IPS-18a (cell line): ENCODE results near the gene WFIKKN2.

Experiments used
- H3K27ac ChIP-seq: one replicate; pipeline ENCODE4 v1.5.1; 2013; ENCODE audit warnings: low read length
- H3K27me3 ChIP-seq: one replicate; pipeline ENCODE4 v1.6.1; 2013; ENCODE audit warnings: mild to moderate bottlenecking, low read length; ENCODE audit not compliant: control insufficient read depth, insufficient read depth
- H3K36me3 ChIP-seq: one replicate; pipeline ENCODE4 v1.6.1; 2013; ENCODE audit warnings: low read depth, low read length; ENCODE audit not compliant: control insufficient read depth
- H3K4me1 ChIP-seq: one replicate; pipeline ENCODE4 v1.6.1; 2013; ENCODE audit warnings: low read depth, low read length; ENCODE audit not compliant: control insufficient read depth
- H3K4me3 ChIP-seq: one replicate; pipeline ENCODE4 v1.5.1; 2013; ENCODE audit warnings: low read length
- H3K9ac ChIP-seq: one replicate; pipeline ENCODE4 v1.6.1; 2013; ENCODE audit warnings: mild to moderate bottlenecking, low read length, moderate library complexity
- H3K9me3 ChIP-seq: one replicate; pipeline ENCODE4 v1.6.1; 2013; ENCODE audit warnings: low read depth, low read length; ENCODE audit not compliant: control insufficient read depth

Gene WFIKKN2

DNA sequence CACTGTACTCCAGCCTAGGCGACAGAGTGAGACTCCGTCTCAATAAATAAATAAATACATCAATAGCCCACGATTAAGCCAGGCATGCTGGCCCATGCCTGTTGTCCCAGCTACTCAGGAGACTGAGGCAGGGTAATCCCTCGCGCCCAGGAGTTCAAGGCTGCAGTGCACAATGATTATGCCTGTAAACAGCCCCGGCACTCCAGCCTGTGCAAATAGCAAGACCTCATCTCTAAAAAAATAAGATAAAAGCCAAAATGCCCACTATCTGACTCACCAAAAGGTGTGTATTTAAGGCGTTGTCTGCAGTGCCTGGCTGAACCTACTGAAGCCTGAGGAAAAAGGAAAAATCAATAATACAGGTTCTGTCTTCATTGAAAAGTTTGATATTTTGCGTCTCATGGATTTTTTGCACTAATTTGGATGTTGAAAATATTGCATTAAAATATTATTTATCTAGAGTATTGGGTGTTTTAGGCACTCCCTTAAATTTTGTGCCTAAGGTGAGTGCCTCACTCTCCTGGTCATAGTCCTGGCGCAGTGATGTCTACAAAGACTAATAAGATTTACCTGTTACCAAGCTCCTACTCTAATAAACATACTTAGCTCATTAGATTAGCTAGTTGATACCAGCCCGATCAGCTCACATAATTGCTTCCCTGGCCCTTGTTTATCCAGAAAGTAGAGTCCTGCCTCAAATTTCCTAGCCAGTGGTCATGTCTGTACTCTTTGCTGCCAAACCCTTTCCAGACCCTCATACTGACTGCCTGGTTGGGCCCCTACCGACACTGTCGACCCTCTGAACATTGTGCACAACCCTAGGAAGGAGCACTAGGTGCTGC lies 55.5 kb downstream of the WFIKKN2 start:
- H3K4me1 ChIP-seq, result peaks cover 19% of the 10 kb centered on the region
- no peaks in the 10 kb centered on the region for H3K36me3 ChIP-seq
- no peak overlapping the region for H3K27ac ChIP-seq

DNA sequence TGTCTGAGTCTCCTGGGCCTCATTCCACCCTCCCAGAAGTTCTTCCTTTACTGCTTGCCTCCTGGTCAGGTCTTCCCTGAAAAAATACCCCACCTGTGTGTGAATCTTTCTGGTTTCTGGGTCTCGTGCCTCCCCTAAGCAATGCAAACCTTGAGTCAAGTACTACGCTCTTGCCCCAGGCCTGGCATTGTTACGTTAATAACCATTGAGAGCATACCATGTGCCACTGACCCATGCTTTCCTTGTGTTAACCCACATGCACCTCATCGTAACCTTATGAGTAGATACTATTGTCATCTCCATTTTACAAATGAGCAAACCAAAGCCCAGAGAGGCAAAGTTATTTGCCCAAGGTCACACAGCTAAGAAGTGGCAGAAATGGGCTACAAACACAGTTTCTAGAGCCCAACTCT lies 56.2 kb downstream of the WFIKKN2 start:
- H3K27ac ChIP-seq, result no peak overlapping the region
- no peaks in the 10 kb centered on the region for H3K36me3 ChIP-seq
- no peak overlapping the region for H3K9ac ChIP-seq
- H3K27me3 ChIP-seq, result no peaks in the 10 kb centered on the region
- H3K9me3 ChIP-seq, result no peaks in the 10 kb centered on the region
- no peak overlapping the region for H3K4me3 ChIP-seq
- H3K4me1 ChIP-seq, result peaks cover 19% of the 10 kb centered on the region

More for the DNA sequence above, 55.5 kb downstream of the WFIKKN2 start:
- Histone ChIP-seq H3K9me3 (no peaks in the 10 kb centered on the region), H3K27me3 (no peaks in the 10 kb centered on the region), H3K4me3 (no peak overlapping the region), H3K9ac (no peak overlapping the region)
